H1 (cell line): Measurements from ENCODE around the gene MAVS. TPM values are rescaled to one million over a fixed set of nuclear protein-coding genes. Genes with fewer than 3 reads are reported as not detected.

Experiments used
- CTCF ChIA-PET: fragments of 300-600 bp; sonication (Branson Sonifier 250); formaldehyde crosslinking; loops from one replicate; lab custom pipeline; 2021; ENCODE audit not compliant: partially characterized antibody; lab: Charles Lee
- POLR2A ChIA-PET: fragments of 300-600 bp; sonication (Branson Sonifier 250); formaldehyde crosslinking; loops from one replicate; lab custom pipeline; 2021; ENCODE audit warnings: inconsistent platforms; ENCODE audit not compliant: partially characterized antibody; lab: Charles Lee
- DNase-seq, 2 experiments: peaks; one replicate each; pipeline versions ENCODE4 v3.0.0 to v3.0.0-alpha.2; 2010 to 2022; ENCODE audit warnings: low spot score in 2 of 2, low read depth in 1 of 2, mixed read lengths in 1 of 2
- FAIRE-seq: peaks from 2 replicates; lab custom pipeline; 2011; peaks lifted over from hg19 to GRCh38; lab: Jason Lieb, UNC
- H2AFZ ChIP-seq: 2 replicates; pipeline ENCODE4 v1.8.1; 2012; ENCODE audit warnings: low read length, inconsistent platforms
- H2AK5ac ChIP-seq: 2 replicates; pipeline ENCODE4 v1.6.1; 2013; ENCODE audit warnings: low read depth, low read length
- H2BK120ac ChIP-seq: replicated peaks from 2 replicates; pipeline ENCODE3; 2013; ENCODE audit warnings: low read depth, low read length, inconsistent platforms
- H2BK12ac ChIP-seq: 2 replicates; pipeline ENCODE4 v1.6.1; 2013; ENCODE audit warnings: low read depth, low read length
- H2BK15ac ChIP-seq: 2 replicates; pipeline ENCODE4 v1.6.1; 2013; ENCODE audit warnings: low read length
- H2BK20ac ChIP-seq: 2 replicates; pipeline ENCODE4 v1.6.1; 2013; ENCODE audit warnings: low read length
- H2BK5ac ChIP-seq: 2 replicates; pipeline ENCODE4 v1.6.1; 2013; ENCODE audit warnings: low read depth, low read length
- H3K14ac ChIP-seq: 2 replicates; pipeline ENCODE4 v1.6.1; 2013; ENCODE audit warnings: inconsistent platforms; ENCODE audit not compliant: insufficient read length
- H3K18ac ChIP-seq: 2 replicates; pipeline ENCODE4 v1.6.1; 2013; ENCODE audit warnings: low read length; ENCODE audit errors: extremely low read depth
- H3K23ac ChIP-seq: 2 replicates; pipeline ENCODE4 v1.6.1; 2013; ENCODE audit warnings: inconsistent platforms; ENCODE audit not compliant: insufficient read length
- H3K23me2 ChIP-seq: 2 replicates; pipeline ENCODE4 v1.6.1; 2013; ENCODE audit warnings: low read depth, low read length
- H3K27ac ChIP-seq: 2 replicates; pipeline ENCODE4 v1.6.1; 2011; ENCODE audit warnings: low read depth, low read length, inconsistent platforms
- H3K27me3 ChIP-seq, 4 experiments: replicated peaks in 1 of 4; 1 replicate in 1 of 4; 2 replicates in 3 of 4; pipeline versions ENCODE4 v1.6.1 to v1.8.1; 2011 to 2013; ENCODE audit warnings: low read length in 3 of 4, mild to moderate bottlenecking in 3 of 4, inconsistent platforms in 2 of 4, mixed read lengths in 2 of 4, moderate library complexity in 1 of 4; ENCODE audit not compliant: control insufficient read depth in 3 of 4, insufficient read depth in 3 of 4; ENCODE audit errors: extremely low read depth in 1 of 4
- H3K36me3 ChIP-seq, 4 experiments: 2 replicates each; pipeline versions ENCODE4 v1.6.1 to v1.8.1; 2011 to 2013; ENCODE audit warnings: mild to moderate bottlenecking in 4 of 4, low read length in 3 of 4, moderate library complexity in 2 of 4, control low read depth in 1 of 4, inconsistent platforms in 1 of 4; ENCODE audit not compliant: insufficient read depth in 4 of 4, control insufficient read depth in 2 of 4
- H3K4ac ChIP-seq: replicated peaks from 2 replicates; pipeline ENCODE3; 2013; ENCODE audit warnings: low read length, low read depth, mixed read lengths, inconsistent platforms; ENCODE audit not compliant: insufficient read length
- H3K4me1 ChIP-seq, 4 experiments: replicated peaks in 1 of 4; 1 replicate in 1 of 4; 2 replicates in 3 of 4; pipeline versions ENCODE4 v1.6.1 to v1.8.1; 2011 to 2013; ENCODE audit warnings: low read length in 3 of 4, inconsistent platforms in 2 of 4, mixed read lengths in 1 of 4; ENCODE audit not compliant: insufficient read depth in 4 of 4, control insufficient read depth in 3 of 4
- H3K4me2 ChIP-seq, 2 experiments: 2 replicates each; pipeline versions ENCODE4 v1.6.1 to v1.8.1; 2011 to 2013; ENCODE audit warnings: low read depth in 2 of 2, low read length in 2 of 2, control low read depth in 1 of 2, inconsistent platforms in 1 of 2, mild to moderate bottlenecking in 1 of 2; ENCODE audit not compliant: insufficient read depth in 1 of 2
- H3K4me3 ChIP-seq, 4 experiments: fragments of 200-600, 300-600 bp in 1 of 4; sonication (generic), shearing (Covaris generic), sonication (Bioruptor Twin) in 1 of 4; 2 replicates each; pipeline versions ENCODE4 v1.5.1 to v1.8.1; 2011 to 2016; ENCODE audit warnings: low read length in 4 of 4, low read depth in 3 of 4, control low read depth in 2 of 4, inconsistent platforms in 2 of 4, mild to moderate bottlenecking in 2 of 4, mixed read lengths in 1 of 4, moderate library complexity in 1 of 4; ENCODE audit not compliant: insufficient read depth in 2 of 4; ENCODE audit errors: extremely low read depth in 1 of 4
- H3K56ac ChIP-seq: replicated peaks from 2 replicates; pipeline ENCODE3; 2013; ENCODE audit warnings: low read depth, mild to moderate bottlenecking, mixed read lengths, low read length, inconsistent platforms; ENCODE audit not compliant: insufficient read length
- H3K79me1 ChIP-seq: 2 replicates; pipeline ENCODE4 v1.6.1; 2013; ENCODE audit warnings: low read depth, low read length, control low read depth
- H3K79me2 ChIP-seq, 2 experiments: 2 replicates each; pipeline versions ENCODE4 v1.6.1 to v1.8.1; 2012 to 2013; ENCODE audit warnings: low read length in 2 of 2, mild to moderate bottlenecking in 2 of 2, inconsistent platforms in 1 of 2; ENCODE audit not compliant: insufficient read depth in 2 of 2, control insufficient read depth in 1 of 2
- H3K9ac ChIP-seq, 4 experiments: replicated peaks in 1 of 4; 1 replicate in 1 of 4; 2 replicates in 3 of 4; pipeline versions ENCODE4 v1.6.1 to v1.8.1; 2011 to 2013; ENCODE audit warnings: low read depth in 3 of 4, low read length in 3 of 4, control low read depth in 2 of 4, mild to moderate bottlenecking in 2 of 4, moderate library complexity in 2 of 4, inconsistent platforms in 1 of 4; ENCODE audit errors: extremely low read depth in 1 of 4
- H3K9me3 ChIP-seq, 2 experiments: 2 replicates each; pipeline versions ENCODE4 v1.6.1 to v1.8.1; 2012 to 2013; ENCODE audit warnings: mild to moderate bottlenecking in 2 of 2, moderate library complexity in 2 of 2, control low read depth in 1 of 2, inconsistent platforms in 1 of 2, low read depth in 1 of 2, low read length in 1 of 2, mixed read lengths in 1 of 2; ENCODE audit not compliant: insufficient read depth in 2 of 2
- H4K20me1 ChIP-seq, 2 experiments: replicated peaks in 1 of 2; 2 replicates each; pipeline versions ENCODE3 to v1.8.1; 2011 to 2013; ENCODE audit warnings: inconsistent platforms in 2 of 2, low read length in 2 of 2, mild to moderate bottlenecking in 1 of 2; ENCODE audit not compliant: insufficient read depth in 2 of 2, control insufficient read depth in 1 of 2
- H4K5ac ChIP-seq: 2 replicates; pipeline ENCODE4 v1.6.1; 2013; ENCODE audit warnings: low read length, low read depth, mixed read lengths, inconsistent platforms; ENCODE audit not compliant: insufficient read length
- H4K8ac ChIP-seq: 2 replicates; pipeline ENCODE4 v1.8.0; 2013; ENCODE audit warnings: mild to moderate bottlenecking, moderate library complexity, low read length, inconsistent platforms; ENCODE audit not compliant: insufficient read depth; ENCODE audit errors: extremely low read depth
- H4K91ac ChIP-seq: replicated peaks from 2 replicates; pipeline ENCODE3; 2013; ENCODE audit warnings: low read length, mixed read lengths, inconsistent platforms; ENCODE audit not compliant: insufficient read length
- BRCA1 ChIP-seq: IDR thresholded peaks from 2 replicates; pipeline ENCODE4 v1.6.1; 2012; ENCODE audit warnings: low read depth, low read length, improper control_type of control experiment
- CHD2 ChIP-seq: IDR thresholded peaks from 2 replicates; pipeline ENCODE4 v1.6.1; 2012; ENCODE audit warnings: low read length, improper control_type of control experiment
- HDAC6 ChIP-seq: IDR thresholded peaks from one replicate; pipeline ENCODE4 v1.7.1; 2012; ENCODE audit warnings: low read depth, mild to moderate bottlenecking, inconsistent platforms, low read length, moderate library complexity
- RFX5 ChIP-seq: IDR thresholded peaks from 2 replicates; pipeline ENCODE4 v1.6.1; 2011; ENCODE audit warnings: low read depth, low read length, improper control_type of control experiment, borderline replicate concordance
- SP1 ChIP-seq: IDR thresholded peaks from 2 replicates; pipeline ENCODE4 v1.6.1; 2011; ENCODE audit warnings: low read depth, low read length
- SP4 ChIP-seq: IDR thresholded peaks from 2 replicates; pipeline ENCODE4 v1.6.1; 2012; ENCODE audit warnings: low read length, inconsistent platforms
- TAF1 ChIP-seq: IDR thresholded peaks from 2 replicates; pipeline ENCODE4 v1.6.1; 2011; ENCODE audit warnings: mild to moderate bottlenecking, low read depth, low read length
- ZNF274 ChIP-seq: IDR thresholded peaks from 2 replicates; pipeline ENCODE4 v1.7.0; 2012; ENCODE audit warnings: low read length, borderline replicate concordance; ENCODE audit errors: extremely low read depth
- WGBS, 2 experiments: shearing (Covaris generic) in 1 of 2; methylation state at CpG; one replicate each; pipeline versions ENCODE4 v1.1.6 to v1.1.7; 2013 to 2015; ENCODE audit warnings: low lambda C conversion rate in 2 of 2, mixed read lengths in 2 of 2, inconsistent platforms in 1 of 2, low coverage in 1 of 2, missing lambda C conversion rate in 1 of 2; ENCODE audit not compliant: insufficient replicate concordance in 2 of 2, insufficient coverage in 1 of 2, insufficient read length in 1 of 2; ENCODE audit errors: extremely low coverage in 1 of 2, missing lambda C conversion rate in 1 of 2; 5-methylcytosine and 5-hydroxymethylcytosine counted together
- polyA plus RNA-seq, 7 experiments: library from polyadenylated mRNA; depleted of rRNA in 3 of 7; stranded (reverse) in 5 of 7; unstranded in 2 of 7; fragments of >200 nt in 5 of 7; fragments of 200-250 nt in 2 of 7; gene quantifications; 1 replicate in 5 of 7; 2 replicates in 1 of 7; 4 replicates in 1 of 7; pipeline versions ENCODE4 v1.2.1 to v1.2.3, GENCODE V29; 2011 to 2013; ENCODE audit warnings: missing spikeins in 2 of 7, mixed read lengths in 2 of 7
- total RNA-seq: library from RNA; stranded (reverse); fragmentation: NEBNext Ultra II Directional; extraction: Animal tissue kit (Norgen Biotek cat#: 25700); gene quantifications from 2 replicates; pipeline ENCODE4 v1.2.1, GENCODE V29; 2021

Gene MAVS
- total and polyA plus RNA-seq, 2 of the 8 experiments (the other 6 are each of a cell fraction or from before 2014, with no cell fraction given) = 9.9 to 24.3 TPM

- Histone ChIP-seq H2BK12ac (no peak overlapping the region), H2AFZ (no peak overlapping the region), H4K5ac (no peak overlapping the region), H2BK5ac (no peak overlapping the region), H3K14ac (no peak overlapping the region), H3K27me3 (no peaks in the 10 kb centered on the region), H3K9me3 (no peaks in the 10 kb centered on the region), H3K79me1 (peaks cover 2% of the 10 kb centered on the region; the same call in 1 of the 2 replicates), H3K9ac (no peak overlapping the region), H4K20me1 (peaks cover 0 to 2% of the 10 kb centered on the region in 2 experiments), H3K56ac (no peak overlapping the region), H3K4me3 (no peak overlapping the region), H3K4me1 (no peaks in the 10 kb centered on the region), H3K36me3 (peaks cover 0 to 3% (median 1%) of the 10 kb centered on the region in 4 experiments; a peak in 2 of 8 replicates), H4K91ac (no peak overlapping the region), H2BK15ac (no peak overlapping the region), H3K23ac (no peak overlapping the region), H3K79me2 (no peaks in the 10 kb centered on the region), H4K8ac (no peak overlapping the region), H2BK120ac (no peak overlapping the region), H2AK5ac (no peak overlapping the region), H3K4ac (no peak overlapping the region), H3K18ac (no peak overlapping the region), H3K23me2 (no peaks in the 10 kb centered on the region), H2BK20ac (no peak overlapping the region), H3K4me2 (no peak overlapping the region), H3K27ac (no peak overlapping the region)
- 79% methylated on average over 1 of the region's 1 CpG; no CpG with 5 or more reads in 1 of the 2 experiments for WGBS, 2 experiments
- DNase-seq (no peak), FAIRE-seq (no peak)
- POLR2A ChIA-PET = interaction anchor here (0.9 to 6.3 kb wide), 8 partner anchors 9 to 108 kb away, joined by 3 to 34 read pairs (median 6); no protein-coding TSS in a partner anchor
- CTCF ChIA-PET = interaction anchor here (0.6 to 2.1 kb wide), 8 partner anchors 8 to 196 kb away, joined by 3 to 7 read pairs (median 3); partner anchors contain the start of gene ADISSP
- TF ChIP-seq CHD2 (no peak), RFX5 (no peak), HDAC6 (no peak), TAF1 (no peak), SP1 (no peak), ZNF274 (no peak), SP4 (no peak), BRCA1 (no peak)
Measured at GRCh38 chr20:3876000-3876399, 29.4 kb downstream of the MAVS start.
